HEK293T (cell line): ENCODE data around the gene HOXA13.

Source experiments
- ARNT ChIP-seq: fragments of 450-650 bp; IDR thresholded peaks from 2 replicates; pipeline ENCODE4 v1.6.1; 2017; ENCODE audit warnings: mild to moderate bottlenecking
- BHLHE40 ChIP-seq: fragments of 450-650 bp; IDR thresholded peaks from 2 replicates; pipeline ENCODE4 v1.6.1; 2016; ENCODE audit warnings: mild to moderate bottlenecking, moderate library complexity, borderline replicate concordance
- ELF4 ChIP-seq: fragments of 450-650 bp; IDR thresholded peaks from 2 replicates; pipeline ENCODE4 v1.6.1; 2017; ENCODE audit warnings: antibody characterized with exemption
- FOXA1 ChIP-seq: fragments of 450-650 bp; IDR thresholded peaks from 2 replicates; pipeline ENCODE4 v1.6.1; 2016; ENCODE audit warnings: mild to moderate bottlenecking
- FOXK2 ChIP-seq: fragments of 450-650 bp; IDR thresholded peaks from 2 replicates; pipeline ENCODE4 v1.6.1; 2016; ENCODE audit warnings: mild to moderate bottlenecking
- LEF1 ChIP-seq: fragments of 450-650 bp; IDR thresholded peaks from 2 replicates; pipeline ENCODE4 v1.6.1; 2017; ENCODE audit warnings: mild to moderate bottlenecking, borderline replicate concordance
- TARDBP ChIP-seq: fragments of 450-650 bp; IDR thresholded peaks from 2 replicates; pipeline ENCODE4 v1.6.1; 2016
- TF ChIP-seq, protein P1 (sequence below): fragments of 450-650 bp; IDR thresholded peaks from 2 replicates; pipeline ENCODE4 v1.6.1; 2016

GRCh38 chr7:27238979-27239386 lies 39.1 kb upstream of the HOXA13 start:
- TF ChIP-seq FOXA1 (no peak), ELF4 (no peak), LEF1 (no peak), TARDBP (no peak), ARNT (no peak), FOXK2 (no peak), BHLHE40 (no peak)
- TF ChIP-seq, protein P1, sequence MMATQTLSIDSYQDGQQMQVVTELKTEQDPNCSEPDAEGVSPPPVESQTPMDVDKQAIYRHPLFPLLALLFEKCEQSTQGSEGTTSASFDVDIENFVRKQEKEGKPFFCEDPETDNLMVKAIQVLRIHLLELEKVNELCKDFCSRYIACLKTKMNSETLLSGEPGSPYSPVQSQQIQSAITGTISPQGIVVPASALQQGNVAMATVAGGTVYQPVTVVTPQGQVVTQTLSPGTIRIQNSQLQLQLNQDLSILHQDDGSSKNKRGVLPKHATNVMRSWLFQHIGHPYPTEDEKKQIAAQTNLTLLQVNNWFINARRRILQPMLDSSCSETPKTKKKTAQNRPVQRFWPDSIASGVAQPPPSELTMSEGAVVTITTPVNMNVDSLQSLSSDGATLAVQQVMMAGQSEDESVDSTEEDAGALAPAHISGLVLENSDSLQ = no peak
